Measurements from ENCODE around the gene AXIN2.
"Not testable (repeated sequence)": the region's sequence is repeated elsewhere in the genome, so short reads cannot be mapped to it uniquely, and the experiment has no call there.

AXIN2 gene

DNA sequence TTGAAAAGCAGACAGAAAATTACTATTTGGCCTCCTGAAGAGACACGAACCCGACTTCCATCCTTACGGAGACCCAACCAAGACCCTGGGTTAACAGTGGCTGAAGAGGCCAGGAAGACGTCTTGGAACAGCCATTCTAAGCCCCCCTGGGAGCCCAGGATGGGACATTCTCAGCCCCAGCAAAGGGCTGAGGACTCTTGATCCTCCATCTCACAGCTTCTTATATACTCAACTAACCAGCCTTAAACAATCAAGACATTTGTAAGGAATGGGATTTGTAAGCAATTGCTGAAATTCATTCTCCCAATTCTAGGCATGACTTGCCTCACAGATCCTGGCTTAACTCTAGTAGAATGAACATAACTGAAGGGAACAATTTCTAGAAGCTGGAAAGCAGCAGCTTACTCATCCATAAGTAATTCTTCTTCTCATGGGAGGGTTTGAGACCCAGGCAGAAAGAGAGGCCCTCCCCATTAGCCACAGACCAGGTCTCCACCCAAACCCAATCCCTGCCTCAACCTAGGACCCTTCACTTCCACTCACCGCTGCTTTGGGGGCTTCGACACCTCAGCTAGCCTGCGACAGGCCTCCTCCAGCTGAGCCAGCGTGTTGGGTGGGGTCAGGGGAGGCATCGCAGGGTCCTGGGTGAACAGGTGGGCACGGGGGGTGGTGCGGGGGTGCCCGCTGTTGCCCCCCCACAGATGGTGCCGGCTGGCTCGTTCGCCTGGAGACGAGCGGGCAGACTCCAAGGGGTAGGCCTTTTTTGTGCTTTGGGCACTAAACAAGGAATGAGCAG is 25.5 kb downstream of the AXIN2 start:
- no peak for DNase-seq

DNA sequence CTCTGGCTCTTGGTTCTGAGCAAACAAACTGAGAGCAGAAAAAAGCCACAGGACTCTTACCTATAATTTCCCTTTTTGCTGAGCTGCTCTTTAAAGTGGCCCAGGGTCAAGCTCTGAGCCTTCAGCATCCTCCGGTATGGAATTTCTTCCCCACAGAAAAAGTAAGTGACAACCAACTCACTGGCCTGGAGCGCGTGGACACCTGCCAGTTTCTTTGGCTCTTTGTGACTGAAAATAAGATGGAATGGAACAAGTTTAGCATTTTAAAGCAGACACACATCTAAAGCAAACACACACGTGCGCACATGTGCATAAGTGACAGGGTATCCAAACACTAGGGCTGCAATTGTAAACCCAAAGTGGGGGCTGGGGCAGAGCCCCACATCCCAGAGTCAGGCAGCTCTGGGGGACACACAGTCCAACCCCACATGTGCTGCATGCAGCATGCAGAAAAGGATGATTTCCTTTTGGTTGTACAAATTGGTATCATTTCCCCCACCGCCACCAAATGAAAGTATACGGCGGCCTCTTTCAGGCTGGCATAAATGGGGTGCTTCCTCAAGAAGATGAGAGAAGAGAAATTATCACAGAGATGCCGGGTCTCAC is 27.5 kb downstream of the AXIN2 start:
- DNase-seq = no peak

DNA sequence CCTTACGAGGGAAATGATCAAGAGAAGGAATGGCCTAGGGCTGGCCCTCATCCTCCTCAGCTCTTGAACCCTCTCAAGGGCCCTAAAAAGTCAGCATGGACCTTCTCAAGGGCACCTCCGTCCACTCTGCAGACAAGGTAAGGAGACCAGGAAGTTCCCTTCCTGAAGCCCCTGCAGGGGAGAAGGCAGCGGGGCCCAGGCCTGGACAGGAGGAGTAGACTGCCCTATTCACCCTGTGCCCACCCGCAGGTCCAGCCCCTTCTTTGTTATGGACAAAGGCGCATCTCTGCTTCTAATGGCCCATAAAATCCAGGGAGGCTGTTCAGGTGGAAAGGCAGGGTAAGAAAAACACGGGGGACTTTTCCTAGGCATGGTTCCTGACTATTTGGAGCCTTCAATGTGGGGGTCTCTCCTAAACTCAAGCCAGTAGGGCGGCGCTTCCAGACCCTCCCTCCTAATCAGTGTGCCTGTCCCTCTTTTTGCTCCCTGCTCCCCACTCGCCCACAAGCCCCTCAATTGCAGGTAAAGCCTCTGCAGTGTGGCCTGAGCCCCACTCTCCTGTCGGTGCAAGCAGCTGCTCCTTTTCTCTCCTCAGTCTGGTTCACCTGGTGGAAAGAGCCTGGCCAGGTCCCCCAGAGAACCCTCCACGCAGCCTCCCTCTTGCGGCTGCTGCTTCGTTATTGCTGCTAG is 28.2 kb downstream of the AXIN2 start:
- DNase-seq = no peak

DNA sequence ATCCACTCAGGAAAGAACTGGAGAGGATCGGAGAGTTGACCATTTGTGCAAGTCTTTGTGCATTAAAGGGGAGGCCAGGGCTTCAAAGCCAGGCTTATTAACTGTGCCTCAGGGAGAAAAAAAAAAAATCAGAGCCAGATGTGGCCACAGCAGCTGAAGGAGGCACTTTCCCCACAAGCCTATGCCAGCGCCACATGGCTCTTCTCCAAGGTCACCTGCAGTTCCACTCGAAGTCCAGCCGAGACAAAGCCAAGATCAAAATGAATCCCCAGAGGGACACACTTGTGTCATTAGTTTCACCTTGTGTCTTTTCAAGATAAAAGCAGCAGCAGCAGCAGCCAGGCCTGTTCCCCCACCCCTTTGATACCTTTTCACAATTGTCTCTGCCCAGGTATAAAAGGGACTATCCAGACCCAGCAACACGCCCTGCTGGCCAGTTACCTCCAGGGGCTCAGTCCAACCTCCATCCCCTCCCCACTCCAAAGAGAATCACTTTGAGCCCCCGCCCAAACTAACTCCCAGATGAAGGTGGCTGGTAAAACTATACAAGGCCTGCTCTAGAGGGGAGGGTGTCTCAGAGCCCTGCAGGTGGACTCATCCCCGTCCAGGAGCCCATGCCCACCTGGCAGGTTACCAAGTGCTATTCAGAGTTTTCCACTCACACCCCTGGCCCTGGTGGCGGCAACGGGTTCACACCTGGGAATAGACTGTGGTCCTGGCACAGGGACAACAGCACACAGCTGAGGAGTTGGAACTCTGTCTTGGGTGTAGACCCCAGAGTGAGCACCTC is 29.2 kb downstream of the AXIN2 start:
- DNase-seq = no peak

DNA sequence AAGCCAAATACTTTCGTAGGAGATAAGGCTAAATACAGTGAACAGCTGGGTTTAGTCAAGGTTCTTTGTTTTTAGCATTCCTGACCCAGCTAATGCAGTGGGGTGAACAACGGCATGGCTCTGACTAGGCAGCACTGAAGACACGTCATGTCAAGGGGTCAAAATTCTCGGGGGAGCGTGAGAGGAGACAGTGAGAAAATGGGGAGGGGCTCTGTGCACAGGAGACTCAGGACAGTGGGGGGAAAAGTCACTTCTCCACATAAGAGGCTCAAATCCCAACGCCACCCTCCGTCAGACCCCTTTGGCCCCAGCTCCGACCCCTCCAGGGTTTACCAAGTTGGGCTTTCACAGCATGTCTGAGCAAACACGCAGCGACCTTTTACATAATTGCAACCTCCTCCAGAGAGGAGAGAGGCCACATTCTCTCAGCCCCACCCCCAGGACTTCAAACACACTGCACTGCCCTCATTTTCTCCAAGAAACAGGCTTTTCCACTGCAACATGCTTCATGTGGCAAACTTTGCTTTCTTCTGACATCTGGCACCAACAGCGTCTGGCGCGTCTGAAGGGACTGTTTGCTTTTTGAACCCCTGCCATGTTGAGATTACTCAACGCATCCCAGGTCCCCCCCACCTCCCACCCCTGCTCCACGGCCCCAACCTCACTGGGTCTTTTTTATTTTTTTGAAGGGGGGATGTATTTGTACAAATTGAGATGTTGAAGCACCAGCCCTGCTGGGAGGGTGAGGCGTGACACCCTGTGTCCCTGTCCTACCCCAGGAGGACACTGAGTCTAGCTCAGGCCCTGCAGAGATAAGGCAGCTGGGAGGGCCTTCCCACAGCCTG is 30.0 kb downstream of the AXIN2 start:
- DNase-seq = no peak

DNA sequence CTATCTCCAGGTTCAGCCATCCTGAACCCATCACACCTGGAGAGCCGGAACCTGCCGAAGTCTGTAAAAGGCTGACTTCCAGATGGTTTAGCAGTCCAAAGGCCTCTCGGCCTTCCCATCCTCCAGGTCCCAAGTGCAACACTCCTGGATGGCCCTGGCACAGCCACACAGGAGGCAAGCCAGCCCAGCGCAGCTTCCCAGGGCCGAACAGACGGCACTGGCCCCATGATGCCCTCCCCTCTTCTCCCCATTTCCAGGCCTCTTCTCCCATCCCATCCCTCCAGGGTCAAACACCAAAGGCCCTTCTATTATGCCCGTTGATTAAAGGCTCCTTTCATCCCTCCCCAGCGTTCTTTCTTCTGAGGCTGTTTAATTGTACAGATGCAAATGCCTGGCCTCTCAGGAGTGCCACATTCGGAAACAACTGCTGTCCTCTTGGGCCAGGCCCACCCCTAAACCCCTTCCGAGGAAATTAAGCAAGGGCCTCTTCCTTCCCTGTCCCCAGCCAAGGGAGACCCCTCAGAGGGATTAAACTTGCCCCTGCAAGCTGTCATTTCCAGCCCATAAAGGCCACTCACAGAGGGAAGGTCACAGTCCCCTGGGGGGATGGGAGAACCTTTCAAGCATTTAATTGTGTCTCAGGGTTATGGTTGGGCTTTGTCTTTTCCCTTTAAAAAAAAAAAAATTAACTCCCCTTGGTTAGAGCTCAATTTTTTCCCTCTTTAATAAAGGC is 30.8 kb downstream of the AXIN2 start:
- DNase-seq = no peak

DNA sequence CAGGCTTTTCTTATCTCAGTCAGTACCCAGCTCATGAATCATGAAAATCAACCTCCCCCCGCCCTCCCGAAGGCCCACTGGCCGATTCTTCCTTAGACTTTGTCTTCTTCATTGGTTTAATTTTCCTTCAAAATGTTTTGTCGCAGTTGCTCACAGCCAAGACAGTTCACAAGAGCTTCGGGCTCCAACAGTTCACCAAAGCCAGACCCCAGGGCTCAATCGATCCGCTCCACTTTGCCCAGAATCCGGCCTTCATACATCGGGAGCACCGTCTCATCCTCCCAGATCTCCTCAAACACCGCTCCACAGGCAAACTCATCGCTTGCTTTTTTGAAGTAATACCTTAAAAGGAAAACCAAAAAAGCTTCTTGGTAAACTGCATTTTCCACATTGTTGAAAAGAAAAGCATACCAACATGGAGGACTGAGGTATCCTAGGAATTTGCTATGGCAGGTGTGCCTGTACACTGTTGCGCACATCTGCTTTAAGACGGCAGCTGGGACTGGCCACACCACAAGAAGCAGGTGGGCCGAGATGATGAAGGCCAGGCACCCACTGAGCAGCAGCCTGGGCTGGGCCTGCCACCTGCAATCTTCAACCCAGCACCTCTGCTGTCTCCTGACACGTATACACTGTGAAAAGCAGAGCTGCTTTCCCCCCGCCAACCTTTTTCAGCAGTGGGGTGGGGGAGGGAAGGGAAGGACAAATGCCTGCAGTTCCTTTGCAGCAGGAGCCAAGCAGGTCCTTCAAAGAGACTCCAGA is 31.5 kb downstream of the AXIN2 start:
- no peak for DNase-seq

DNA sequence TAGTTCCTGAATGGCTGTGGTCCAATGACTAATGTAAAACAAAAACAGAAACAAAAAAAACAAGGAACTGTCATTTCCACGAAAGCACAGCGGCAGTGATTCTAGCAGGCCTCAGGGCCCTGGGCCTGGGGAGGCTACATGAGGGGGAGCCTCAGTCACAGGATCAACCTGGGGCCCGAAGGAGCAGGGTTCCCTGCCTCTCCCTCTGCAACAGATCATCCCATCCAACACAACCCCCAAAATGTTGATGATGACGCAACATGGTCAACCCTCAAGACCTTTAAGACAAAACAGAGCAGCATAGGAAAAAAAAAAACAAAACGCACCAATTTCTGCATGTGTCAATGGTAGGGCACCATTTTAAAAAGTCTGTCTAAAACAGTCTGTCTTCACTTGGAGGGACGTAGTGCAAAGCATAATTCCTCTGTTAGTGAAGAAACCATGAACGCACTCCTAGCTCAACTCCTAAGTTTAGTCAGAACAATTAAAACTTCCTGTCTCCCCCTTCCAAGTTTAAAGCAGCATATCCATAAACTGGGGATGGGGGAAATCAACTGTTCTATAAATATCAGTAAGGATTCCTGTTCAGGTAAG is 32.3 kb downstream of the AXIN2 start:
- DNase-seq = no peak

DNA sequence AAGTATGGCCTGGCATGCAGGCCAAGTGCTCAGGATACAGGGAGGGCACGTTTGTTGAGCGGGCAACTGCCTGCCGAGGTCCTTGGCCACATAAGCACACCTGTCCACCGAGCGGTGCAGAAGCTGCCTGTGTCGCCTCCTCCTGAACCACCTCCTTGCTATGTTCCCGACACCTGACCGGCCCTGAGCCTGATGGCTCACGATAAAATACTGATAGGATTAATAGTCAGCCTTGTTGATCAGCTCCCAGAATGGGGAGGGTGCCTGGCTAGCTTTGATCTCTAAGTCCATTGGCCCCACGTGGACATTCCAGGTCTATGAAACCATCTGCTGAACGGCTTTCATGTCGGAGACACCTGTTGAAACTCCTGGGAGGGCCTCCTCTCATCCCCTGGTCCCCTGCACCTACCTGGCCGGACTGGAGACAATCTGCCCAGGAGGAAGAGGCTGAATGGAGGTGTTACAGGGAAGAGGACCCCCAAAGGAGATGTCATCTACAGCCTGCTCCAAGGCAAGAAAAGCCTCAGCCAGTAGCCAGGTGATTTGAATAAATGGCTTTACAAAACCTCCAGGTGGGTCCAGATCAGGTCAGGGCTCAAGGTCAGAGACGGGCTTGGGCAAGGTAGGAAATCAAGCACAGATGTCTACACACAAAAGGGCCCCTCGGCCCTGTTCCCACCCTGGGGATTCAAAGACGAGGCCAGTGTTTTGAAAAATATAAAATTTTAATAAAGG is 33.4 kb downstream of the AXIN2 start:
- DNase-seq = no peak

DNA sequence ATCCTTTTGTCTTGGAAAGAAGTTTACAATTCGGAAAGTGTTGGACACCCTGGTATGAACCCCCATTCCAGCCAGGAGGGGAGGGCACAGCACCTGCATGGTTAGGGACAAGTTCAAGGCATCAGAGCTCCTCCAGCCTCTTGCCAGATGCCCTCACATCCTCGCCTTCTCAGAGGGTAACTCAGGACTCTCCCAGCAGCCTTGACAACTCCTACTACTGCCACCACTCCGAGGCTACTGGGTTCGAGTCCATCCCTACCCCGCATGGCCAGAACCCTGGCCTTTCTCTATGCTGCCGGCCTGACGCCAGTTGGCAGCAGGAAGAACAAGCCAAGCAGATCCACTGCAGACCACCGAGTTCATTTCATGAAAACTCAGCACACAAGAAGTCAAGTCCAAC is 34.1 kb downstream of the AXIN2 start:
- no peak for DNase-seq

DNA sequence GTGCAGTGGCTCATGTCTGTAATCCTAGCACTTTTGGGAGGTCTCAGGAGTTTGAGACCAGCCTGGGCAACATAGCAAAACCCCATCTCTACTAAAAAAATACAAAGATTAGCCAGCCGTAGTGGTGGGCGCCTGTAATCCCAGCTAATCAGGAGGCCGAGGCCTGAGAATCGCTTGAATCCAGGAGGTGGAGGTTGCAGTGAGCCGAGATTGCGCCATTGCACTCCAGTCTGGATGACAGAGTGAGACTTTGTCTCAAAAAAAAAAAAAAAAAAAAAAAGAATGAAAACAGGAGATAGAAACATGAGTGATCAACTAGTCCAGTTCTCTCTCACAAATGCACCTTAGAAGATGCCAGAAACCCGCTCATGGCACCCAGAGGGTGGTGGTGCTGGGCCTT is 34.6 kb downstream of the AXIN2 start:
- DNase-seq = not testable (repeated sequence)

DNA sequence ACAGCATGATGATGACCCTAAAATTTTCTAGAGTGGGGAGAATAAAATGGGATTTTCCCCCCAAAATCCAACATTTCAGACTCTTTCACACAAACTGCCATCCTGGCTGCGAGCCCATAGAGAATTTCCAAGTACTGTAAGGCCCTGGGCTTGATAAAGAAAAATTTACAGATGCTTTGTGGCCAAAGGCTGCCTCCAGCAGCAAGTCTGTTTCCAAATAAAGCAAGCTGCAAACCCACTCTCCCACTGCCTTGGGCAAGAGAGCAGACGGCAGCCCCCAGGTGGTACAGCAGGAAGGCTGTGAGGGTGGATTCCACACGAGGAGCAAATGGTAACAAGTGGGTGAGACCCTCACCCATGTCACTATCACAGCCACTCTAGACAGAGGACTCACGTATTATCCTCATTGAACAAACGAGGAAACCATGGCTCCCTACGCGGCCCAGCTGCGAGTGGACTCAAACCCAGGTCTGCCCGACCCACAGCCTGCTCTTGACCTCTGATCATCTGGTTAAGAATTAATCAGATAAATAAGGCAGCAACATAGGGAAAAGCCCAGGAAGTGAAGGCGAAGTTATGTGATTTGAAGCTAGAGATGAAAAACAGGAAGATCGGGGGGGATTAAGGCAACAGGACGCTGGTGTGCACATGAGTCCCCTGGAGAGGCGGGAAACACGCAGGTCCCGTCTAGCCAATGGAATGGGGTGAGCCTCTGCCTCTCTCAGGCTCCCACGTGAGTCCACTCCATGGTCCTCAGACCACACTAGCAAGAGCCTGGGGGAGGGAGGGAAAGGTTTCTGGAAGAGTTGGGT is 37.4 kb downstream of the AXIN2 start:
- no peak for DNase-seq

DNA sequence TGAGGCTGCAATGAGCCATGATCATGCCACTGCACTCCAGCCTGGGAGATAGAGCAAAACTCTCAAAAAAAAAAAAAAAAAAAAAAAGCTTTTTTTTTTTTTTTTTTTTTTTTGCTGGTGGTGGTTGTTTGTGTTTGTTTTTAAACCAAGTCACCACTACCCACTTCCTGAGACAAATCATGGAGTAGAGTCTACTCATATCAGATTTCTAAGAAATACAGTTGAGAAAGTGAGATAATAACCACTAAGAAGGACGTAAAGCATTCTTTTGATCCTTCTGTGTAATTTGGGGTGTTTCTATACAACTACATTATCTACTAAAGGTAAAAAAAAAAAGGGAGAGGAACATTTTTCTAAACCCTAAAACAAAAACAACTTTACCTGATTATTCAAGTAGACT is 38.0 kb downstream of the AXIN2 start:
- no peak for DNase-seq

DNA sequence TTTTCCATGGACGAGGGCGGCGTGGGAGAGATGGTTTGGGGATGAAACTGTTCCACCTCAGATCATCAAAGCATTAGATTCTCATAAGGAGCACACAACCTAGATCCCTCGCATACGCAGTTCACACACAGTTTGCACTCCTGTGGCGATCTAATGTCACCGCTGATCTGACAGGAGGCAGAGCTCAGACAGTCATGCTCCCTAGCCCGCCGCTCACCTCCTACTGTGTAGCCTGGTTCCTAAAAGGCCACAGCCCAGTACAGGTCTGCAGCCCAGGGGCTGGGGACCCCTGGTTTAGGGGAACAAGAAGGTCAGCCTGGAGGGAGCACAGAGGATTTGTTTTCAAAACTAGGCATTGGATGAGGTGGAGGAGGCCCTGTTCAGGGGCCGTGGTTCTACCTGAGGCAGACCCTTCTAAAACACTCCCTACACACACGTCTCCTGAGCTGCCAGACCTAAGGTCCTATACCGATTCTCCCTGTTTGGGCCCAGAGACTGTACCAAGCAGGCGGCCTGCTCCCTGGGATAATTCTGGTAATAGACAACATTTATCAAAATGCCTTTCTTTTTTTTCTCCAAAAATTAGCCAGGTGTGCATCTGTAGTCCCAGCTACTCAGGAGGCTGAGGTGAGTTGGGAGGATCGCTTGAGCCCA is 38.6 kb downstream of the AXIN2 start:
- DNase-seq = no peak

DNA sequence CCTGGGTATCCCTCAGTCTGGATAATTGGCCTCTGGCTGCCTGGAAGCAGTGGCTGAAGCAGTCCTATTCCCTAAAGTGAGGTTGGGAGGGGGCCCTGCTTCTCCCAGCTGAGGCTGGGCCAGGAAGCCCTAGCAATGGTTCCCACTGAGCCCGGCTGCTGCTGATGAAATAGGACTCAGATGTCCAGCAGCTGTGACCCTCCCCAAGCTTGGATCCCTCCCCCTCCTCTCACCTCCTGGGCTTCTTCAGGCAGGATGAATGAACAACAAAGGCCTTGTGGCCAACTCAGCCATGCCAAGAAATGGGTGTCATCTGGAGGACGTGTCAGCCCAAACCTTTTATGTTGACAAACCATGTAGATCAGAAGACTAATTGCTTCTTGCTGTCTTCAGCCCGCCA is 42.0 kb downstream of the AXIN2 start:
- no peak for DNase-seq

DNA sequence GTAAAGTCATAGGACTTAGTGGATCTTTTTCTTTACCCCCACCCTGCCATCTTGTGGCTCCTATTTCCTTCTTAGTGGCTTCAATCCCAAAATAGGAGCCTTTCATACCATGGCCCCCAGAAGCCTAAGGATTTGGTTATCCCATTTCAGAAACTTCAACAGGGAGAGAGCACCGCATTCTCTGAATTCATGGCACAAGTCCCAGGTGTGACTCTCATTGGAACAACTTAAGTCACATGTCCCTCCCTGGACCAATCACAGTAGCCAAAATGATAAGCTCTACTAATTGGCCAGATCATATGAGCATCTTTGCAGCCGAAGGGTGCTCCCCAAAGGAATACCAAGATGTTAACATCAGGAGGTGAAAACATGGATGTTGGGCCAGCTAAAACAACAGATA is 43.2 kb downstream of the AXIN2 start:
- DNase-seq = no peak

DNA sequence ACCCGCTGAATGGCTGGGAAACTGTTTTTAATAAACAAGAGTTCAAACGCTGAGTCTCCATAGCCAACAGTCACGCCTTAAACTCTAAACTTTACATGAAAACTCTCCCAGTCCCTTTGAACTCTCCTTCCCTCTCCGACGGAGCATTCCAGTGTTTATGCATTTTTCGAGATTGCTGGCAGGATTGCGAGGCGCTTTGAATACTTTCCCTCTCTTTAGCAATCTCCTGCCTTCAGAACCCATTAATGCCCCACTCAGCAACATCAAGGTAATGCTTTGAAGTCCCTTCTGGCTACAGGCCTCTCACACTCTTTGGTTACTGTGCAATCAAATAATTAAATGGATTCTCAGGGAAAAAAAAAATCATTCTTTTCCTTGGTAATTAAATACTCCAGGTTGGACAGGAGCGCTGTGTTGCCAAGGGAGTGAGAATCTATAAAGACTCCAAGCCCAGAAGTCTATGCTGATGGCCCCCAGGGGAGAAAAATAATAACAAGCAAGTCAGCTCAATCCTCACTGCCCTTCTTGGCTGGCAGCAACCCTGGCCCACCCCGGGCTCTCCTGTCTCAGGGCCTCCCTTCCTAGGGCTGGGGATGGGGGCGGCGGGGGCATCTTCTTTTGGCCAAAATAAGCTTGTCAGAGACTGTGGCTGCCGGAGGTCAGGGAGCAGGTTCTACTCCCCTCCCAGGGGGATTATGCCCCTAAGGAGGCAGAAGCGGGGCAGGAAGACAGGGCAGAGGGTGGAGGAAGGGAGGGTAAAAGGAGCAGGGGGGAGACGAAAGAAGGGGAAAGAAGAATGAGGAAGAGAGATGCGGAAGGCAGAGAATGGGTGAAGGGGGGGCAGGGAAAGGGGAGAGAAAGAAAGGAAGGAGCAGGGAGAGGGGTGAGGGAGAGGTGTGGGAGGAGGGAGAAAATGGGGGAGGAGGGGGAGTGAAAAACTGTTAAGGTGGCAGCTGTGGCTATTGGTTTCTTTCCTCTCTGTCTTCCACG is 45.2 kb downstream of the AXIN2 start:
- no peak for DNase-seq
